GM10248 (cell line): Measurements from ENCODE around the gene THEMIS.

ENCODE experiments used
- CTCF ChIA-PET: fragments of 300-600 bp; sonication (Branson Sonifier 250); formaldehyde crosslinking; extraction: SDS; loops from one replicate; lab custom pipeline; 2021; ENCODE audit warnings: antibody characterized with exemption; lab: Yijun Ruan, JAX
- POLR2A ChIA-PET: fragments of 350-650 bp; sonication (Branson Sonifier 250); formaldehyde crosslinking; extraction: SDS; loops from one replicate; lab custom pipeline; 2020; ENCODE audit warnings: antibody characterized with exemption; lab: Yijun Ruan, JAX
- DNase-seq: peaks from one replicate; pipeline ENCODE4 v3.0.0; 2012; ENCODE audit errors: extremely low spot score
- CTCF ChIP-seq: IDR thresholded peaks from 2 replicates; pipeline ENCODE4 v1.5.1; 2012; ENCODE audit warnings: mild to moderate bottlenecking, low read depth; ENCODE audit errors: extremely low read depth, missing control alignments, control extremely low read depth

THEMIS gene

GRCh38 chr6:127859956-127860355, 40.9 kb downstream of the THEMIS start:
- no peak for DNase-seq
- TF ChIP-seq CTCF = no peak
- ChIA-PET CTCF (no interaction called here), POLR2A (no interaction called here)

- ChIA-PET POLR2A (no interaction called here), CTCF (interaction anchor here (1.6 kb wide), 1 partner anchor 11 kb away, joined by 4 read pairs; no protein-coding TSS in a partner anchor)
- TF ChIP-seq CTCF = no peak
- no peak for DNase-seq
Observed at GRCh38 chr6:127858727-127859391, 42.0 kb downstream of the THEMIS start.

GRCh38 chr6:127857051-127857637, 43.7 kb downstream of the THEMIS start:
- ChIA-PET POLR2A (no interaction called here), CTCF (no interaction called here)
- DNase-seq = no peak
- no peak for TF ChIP-seq CTCF

- peak; percentile 47 for TF ChIP-seq CTCF
- ChIA-PET CTCF (interaction anchor here (0.9 to 2.7 kb wide), 11 partner anchors 9 to 1515 kb away, joined by 3 to 16 read pairs (median 4); no protein-coding TSS in a partner anchor), POLR2A (no interaction called here)
- DNase-seq = no peak
Observed at GRCh38 chr6:127855542-127856159, 45.2 kb downstream of the THEMIS start.

- no peak for DNase-seq
Observed at GRCh38 chr6:127854009-127854408, 46.8 kb downstream of the THEMIS start.

GRCh38 chr6:127851197-127851596, 49.7 kb downstream of the THEMIS start:
- POLR2A ChIA-PET = no interaction called here
- no peak for DNase-seq
- no peak for TF ChIP-seq CTCF

More at GRCh38 chr6:127854009-127854408, 46.8 kb downstream of the THEMIS start:
- POLR2A ChIA-PET = no interaction called here
- TF ChIP-seq CTCF = no peak
- CTCF ChIA-PET = interaction anchor here (1.1 to 2.7 kb wide), 4 partner anchors 11 to 877 kb away, joined by 3 to 16 read pairs (median 10); no protein-coding TSS in a partner anchor

More at GRCh38 chr6:127851197-127851596, 49.7 kb downstream of the THEMIS start:
- CTCF ChIA-PET = no interaction called here
